Endometrial microvascular endothelial cells (primary cell): ENCODE data around the gene ATP6V1A. TPM values are rescaled to one million over a fixed set of nuclear protein-coding genes. Genes with fewer than 3 reads are reported as not detected.
"Not testable (repeated sequence)": the region's sequence is repeated elsewhere in the genome, so short reads cannot be mapped to it uniquely, and the experiment has no call there.

ENCODE experiments used
- in situ Hi-C: cut with HindIII; loops from 2 replicates; pipeline ENCODE4 v1.10.0; 2017; ENCODE audit warnings: low sequenced_read_pairs, low pct_unique_long_range_greater_than_20kb; ENCODE audit errors: inconsistent ontology term
- total RNA-seq: library from RNA; depleted of rRNA; stranded (reverse); fragments of >200 nt; gene quantifications from one replicate; pipeline ENCODE4 v1.2.3, GENCODE V29; 2015; ENCODE audit errors: inconsistent ontology term

The ATP6V1A gene
- total RNA-seq, 1 donor from 2014 or later: 66.5 TPM

DNA sequence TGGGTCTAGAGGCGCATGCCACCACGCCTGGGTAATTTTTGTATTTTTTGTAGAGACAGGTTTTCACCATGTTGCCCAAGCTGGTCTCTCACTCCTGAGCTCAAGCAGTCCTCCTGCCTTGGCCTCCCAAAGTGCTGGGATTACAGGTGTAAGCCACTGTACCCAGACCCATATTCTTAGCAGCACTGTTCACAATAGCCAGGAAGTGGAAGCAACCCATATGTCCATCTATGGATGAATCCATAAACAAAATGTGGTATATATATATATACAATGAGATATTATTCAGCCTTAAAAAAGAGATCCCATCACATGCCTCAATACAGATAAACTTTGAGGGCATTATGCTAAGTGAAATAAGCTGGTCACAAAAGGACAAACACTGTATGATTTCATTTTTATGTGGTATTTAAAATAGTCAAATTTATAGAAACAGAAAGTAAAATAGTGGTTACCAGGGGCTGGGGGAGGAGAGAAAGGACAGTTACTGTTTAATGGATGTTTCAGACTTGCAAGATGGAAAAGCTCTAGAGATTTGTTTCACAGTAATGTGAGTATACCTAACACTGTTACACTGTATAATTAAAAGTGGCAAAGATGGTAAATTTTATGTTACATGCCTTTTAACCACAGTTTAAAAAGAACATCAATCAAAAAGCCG lies 56.1 kb downstream of the ATP6V1A start:
- in situ Hi-C loops: no loop called here

DNA sequence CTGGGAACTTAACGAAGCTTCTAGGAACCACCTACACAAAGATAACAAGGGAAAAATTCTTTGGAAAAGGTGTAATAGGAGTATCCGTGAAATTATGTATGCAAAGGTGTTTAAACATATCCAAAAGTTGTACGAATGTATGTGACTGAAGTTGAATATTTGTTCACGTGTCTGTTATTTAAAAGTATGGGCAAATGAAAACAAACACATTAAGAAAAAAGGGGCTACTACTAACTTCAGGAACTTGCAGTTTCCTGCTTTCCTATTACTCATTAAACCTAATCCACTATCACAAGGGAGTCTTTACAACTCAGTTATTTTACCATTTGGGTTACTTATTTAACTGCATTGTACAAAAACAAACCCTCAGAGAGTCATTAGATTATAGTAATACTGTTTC lies 57.8 kb downstream of the ATP6V1A start:
- in situ Hi-C loops: no loop called here

DNA sequence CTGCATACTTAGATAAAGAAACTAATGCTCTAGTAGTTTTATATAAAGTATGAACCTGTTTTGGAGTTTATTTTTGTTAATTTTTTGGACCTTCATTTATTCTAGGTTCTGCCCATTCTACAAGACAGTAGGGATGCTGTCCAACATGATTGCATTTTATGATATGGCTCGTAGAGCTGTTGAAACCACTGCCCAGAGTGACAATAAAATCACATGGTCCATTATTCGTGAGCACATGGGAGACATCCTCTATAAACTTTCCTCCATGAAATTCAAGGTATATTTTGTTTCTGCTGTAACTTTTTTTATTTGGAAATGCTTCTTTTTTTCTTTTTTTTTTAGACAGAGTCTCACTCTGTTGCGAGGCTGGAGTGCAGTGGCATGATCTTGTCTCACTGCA lies 58.4 kb downstream of the ATP6V1A start:
- in situ Hi-C loops: no loop called here

DNA sequence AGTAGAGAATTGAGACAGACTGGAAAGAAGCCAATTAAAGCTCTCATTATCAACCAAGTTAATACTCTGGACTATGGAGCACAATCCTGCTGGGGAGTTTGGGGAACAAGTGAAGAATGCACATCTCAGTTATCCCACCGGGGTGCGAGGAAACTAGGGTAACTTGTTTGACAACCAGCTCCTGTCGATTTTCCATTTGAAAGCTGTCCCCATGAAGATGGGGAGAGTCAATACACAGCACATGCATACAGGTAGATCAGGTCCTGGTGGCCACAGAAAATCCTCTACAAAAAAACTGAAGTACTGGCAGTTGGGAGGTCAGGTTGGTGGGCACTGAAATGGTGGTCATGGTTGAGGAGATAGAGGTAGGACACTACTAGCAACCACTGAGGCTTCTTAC lies 66.0 kb downstream of the ATP6V1A start:
- in situ Hi-C loops: no loop called here

DNA sequence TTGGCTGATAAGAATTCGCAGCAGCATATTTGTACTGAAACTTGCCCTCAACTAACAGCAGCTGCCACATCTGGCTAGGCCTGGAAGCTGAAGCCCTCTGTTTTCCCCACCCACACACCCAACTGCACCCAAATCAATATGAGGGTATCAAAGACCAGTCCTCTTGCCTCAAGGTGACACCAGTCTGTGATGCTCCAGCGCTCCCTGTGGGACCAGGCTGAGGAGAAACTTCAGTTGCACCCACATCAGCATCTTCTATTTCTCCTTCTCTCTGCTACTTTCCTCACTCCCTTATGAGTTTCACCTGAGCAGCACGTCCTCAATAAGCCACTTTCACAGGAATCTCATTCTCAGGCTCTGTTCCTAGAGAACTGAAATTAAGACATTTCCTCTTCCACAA lies 73.0 kb downstream of the ATP6V1A start:
- in situ Hi-C loops: no loop called here

DNA sequence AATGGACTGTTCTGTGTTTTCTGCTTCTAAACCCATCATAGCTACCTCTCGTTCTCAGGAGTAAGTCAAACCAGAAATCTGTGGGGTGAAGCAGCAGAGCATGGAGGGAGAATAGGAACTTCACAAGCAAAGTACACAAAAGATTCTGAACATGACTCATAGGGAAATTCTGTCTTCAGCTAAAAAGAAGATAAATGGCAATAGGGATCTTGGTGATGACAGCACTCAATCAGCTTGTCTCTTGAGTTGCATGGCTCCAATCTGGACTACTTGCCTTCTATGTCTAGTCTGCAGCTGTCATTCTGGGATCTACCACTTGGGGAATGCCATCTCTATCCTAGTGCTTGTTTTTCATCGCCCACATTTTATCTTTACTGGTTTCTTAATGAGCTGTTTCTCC lies 78.3 kb downstream of the ATP6V1A start:
- in situ Hi-C loops: no loop called here

DNA sequence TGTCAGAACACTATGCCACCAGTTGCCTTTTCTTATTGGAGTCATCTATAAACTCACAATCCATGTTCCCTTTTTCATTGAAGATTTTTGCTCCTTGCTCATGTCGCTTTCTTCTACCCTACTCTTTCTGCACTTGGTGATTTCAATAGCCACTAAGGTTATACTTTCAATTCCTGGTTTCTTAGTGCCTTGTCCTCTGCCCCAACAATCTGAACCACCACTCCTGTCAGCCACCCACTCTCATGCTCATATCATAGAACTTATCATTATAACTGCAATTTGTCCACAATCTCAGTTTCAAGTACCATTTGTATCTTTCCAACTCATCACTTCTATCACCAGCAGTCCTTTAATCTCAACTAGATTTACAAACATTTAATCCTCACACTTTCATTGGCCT lies 81.8 kb downstream of the ATP6V1A start:
- in situ Hi-C loops: no loop called here

DNA sequence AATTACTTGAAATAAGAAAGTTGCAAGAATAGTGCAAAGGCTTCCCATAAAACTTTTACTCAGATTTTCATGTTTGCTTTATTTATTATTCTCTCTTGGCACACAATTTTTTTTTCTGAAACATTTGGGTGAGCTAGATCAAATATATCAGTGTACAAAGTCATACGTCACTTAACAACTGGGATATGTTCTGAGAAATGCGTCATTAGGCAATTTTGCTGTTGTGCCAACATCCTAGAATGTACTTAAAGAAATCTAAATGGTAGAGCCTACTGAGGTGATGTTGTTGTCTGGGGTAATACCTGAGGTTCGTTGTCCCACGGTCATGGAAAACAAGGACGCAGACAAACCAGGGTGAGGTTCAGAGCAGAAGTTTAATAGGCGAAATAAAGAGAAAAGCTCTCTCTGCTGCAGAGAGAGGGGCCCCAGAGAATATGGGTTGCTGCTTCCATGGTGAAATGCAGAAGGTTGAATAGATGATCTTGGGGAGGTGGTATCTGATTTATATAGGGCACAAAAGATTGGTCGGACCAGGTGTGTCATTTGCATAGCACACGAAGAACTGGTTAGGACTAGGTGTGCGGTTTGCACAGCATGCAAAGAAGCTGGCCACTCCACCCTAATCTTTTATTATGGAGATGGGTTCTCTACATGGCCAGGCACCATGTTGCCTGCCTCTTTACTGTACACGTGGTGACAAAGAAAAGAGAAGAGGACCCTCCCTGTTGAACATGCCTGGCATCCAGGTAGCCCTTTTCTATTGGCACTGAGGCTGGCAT lies 82.9 kb downstream of the ATP6V1A start:
- in situ Hi-C loops: no loop called here

DNA sequence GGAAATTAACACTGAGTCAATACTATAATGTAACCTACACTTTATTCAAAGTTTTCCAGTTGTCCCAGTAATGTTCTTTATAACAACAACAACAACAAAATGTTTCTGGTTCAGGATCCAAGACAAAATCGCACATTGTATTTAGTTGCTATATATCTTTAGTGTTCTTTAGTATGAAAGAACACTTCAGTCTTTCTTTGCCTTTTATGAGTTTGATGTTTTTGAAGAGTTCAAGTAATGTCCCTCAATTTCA lies 84.2 kb downstream of the ATP6V1A start:
- in situ Hi-C loops: no loop called here

DNA sequence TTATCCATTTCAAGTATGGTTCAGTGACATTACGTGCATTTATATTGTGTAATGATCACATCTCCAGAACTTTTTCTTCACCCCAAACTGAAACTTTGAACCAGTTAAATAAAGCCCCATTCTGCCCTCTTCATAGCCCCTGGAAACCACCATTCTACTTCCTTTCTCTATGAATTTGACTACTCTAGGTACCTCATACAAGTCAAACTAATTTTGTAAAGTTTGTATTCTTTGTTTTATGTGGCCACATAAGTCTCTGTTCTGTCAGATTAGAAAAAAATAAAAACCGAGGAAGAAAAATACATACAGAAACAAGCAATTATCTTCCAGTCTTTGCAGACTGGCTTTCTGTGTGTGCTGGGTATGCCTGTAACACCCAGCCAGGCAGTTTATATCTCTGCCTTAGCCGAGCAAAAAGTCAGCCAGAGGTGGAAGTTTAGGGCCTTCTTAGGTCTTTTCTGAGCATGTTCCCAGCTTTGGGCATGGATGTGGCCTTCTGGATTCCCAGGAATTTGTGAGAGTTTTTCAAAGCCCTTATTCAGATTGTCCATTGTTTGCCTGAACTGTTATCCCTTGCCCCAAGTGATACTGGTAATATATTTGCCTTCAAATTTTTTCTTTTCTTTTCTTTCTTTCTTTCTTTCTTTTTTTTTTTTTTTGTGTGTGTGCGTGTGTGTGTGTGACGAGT lies 85.8 kb downstream of the ATP6V1A start:
- in situ Hi-C loops: no loop called here

DNA sequence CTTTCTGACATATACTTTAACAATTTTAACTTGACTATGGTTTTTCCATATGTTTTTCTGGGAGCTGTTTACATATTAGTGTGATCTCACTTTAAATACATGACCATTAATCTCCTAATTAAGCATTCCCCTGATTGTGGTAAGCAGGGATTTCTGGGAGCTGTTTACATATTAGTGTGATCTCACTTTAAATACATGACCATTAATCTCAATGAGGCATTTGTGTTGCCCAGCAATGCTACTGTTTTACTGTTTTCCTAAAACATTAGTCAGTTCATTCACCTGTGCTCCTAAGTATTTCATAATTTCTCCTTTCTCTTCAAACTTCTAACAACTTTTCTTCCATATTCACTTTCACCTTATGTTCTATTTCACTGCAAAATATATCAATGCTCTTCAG lies 88.1 kb downstream of the ATP6V1A start:
- in situ Hi-C loops: no loop called here

DNA sequence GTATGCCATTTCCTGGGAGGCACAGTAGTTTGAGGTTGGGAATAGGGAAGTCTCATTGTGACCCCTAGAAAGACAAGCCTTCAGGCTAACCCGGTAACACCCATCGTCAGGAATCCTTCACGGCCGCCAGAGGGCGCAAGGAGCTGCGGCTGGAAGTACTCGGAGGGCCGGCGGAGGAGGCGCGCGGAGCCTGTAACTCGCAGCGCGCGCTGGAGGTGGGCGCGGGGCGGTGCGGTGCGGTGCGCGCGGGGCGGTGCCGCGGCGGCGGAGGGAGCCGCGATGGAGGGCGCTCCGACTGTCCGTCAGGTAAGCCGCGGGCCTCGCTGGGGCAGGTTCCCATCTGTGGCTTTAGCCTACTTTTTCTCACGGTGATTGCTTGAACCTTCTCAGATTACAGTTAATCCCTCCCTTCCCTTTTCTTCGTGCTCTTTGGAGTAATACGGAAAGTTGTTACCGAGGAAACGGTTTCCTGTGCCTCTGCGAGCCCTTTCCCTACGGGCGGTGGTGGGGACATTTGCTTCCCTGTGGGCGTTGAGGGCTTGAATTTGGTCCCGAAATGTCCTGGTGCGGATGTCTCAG lies 91.9 kb downstream of the ATP6V1A start, which contains the start of gene GRAMD1C:
Gene GRAMD1C, plus strand, starts transcription at position 158 of the 579 bp plus-strand sequence. Its CDS starts 122 bp downstream, at position 280.
- in situ Hi-C loops: no loop called here

DNA sequence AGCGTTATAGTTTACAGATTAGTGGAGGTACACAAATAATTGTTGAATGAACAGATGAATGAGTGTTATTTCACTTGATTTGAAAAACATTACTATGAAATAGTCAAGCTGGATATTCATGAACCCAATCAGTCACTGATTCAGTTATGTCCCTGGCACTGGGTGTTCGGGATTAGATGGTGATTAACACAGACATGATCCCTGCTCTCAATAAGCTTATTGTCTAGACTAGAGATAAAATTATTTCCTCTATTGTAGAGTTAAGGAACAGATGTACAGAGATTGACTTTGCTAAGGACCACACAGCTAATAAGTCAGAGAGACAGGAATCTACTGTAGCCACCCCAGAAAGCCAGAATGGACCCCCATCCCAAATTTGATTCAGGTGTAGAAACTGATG lies 92.7 kb downstream of the ATP6V1A start:
- in situ Hi-C loops: no loop called here

DNA sequence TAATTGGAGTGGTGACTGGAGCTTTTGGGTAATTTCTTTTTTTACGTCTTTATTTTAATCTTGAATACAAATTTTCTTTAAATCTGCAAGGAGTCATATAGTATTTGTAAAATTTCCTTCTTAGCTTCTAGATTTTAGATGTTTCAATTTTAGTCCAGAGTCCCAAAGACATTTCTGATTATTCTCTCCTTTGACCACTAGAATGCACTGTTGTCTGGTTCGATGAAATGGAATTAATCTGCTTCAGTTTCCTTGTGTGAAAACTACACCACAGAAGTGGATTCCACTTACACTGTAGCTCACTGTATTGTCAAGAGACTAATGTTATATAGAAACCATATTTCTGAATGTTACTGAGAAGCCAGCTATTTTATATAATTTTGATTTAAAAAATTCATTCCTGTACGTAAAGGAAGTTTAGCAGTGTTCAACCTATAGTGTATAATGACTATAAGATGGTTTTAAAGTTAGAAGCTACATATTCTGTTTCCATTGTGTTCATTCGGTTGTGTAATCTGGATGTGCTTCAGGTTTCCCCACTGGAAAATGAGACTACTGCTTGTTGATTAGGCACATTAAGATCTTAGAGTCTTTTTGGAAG lies 97.9 kb downstream of the ATP6V1A start:
- in situ Hi-C loops: no loop called here

DNA sequence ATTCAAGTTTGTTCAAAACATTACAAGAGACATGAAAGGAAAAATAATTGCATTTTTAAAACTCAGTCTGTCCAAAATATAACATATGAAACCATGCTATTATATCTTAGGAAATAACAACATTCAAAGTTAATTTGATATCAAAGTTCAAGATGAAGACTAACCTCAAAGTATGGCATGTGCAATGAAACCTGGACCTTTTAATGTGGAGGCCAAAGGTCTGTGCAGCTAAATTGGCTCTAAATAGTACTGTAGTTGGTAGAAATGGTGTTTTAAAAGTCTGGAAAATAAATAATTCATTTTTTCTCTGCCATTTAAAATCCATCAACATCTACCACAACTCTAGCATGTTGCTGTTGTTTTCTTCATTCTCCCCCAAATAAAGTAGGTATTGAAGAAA lies 100.4 kb downstream of the ATP6V1A start:
- in situ Hi-C loops: no loop called here

DNA sequence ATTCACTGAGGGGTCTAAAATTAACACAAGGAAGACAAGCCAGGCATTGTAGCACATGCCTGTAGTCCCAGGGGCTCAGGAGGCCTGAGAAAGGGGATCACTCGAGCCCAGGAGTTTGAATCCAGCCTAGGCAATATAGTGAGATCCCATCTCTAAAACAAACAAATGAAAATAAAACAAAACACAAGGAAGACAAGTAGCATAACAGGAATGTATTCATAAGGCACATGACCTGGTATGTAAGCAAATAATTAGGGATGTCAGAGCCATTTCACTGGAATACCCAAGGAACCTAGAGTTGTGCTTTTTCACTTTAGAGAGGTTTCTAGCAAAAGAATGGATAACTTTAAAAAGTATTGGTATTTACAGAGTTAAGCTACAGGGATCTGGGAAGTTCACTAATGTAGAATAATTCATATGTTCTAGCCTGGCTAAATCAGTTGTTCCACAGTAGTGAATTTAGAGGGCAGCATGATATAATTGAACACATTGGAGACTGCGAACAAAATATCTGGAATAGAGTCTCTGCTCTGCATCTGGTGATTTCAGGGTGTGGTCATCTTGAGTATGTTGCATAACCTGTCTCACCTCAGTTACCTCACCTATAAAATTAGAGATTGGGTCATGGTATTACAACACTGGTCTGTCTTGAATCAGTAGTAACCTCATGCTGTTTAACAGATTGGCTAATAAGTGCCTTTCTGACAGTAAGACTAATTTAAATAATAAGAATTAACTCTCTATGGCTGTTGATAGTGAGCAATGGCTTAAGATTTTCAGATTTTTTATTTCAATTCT lies 101.0 kb downstream of the ATP6V1A start:
- in situ Hi-C loops: no loop called here

DNA sequence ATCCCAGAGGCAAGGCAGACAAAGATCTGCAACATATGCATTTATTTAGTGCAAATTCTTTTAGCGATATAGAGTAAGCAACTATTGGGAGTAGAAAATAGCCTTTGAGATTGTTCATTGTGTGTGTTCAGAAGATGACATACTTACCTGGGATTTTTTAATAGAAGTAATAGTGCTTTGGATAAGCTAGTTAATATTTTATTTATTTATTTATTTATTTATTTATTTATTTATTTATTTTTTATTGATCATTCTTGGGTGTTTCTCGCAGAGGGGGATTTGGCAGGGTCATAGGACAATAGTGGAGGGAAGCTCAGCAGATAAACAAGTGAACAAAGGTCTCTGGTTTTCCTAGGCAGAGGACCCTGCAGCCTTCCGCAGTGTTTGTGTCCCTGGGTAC lies 102.2 kb downstream of the ATP6V1A start:
- in situ Hi-C loops: not testable (repeated sequence)

DNA sequence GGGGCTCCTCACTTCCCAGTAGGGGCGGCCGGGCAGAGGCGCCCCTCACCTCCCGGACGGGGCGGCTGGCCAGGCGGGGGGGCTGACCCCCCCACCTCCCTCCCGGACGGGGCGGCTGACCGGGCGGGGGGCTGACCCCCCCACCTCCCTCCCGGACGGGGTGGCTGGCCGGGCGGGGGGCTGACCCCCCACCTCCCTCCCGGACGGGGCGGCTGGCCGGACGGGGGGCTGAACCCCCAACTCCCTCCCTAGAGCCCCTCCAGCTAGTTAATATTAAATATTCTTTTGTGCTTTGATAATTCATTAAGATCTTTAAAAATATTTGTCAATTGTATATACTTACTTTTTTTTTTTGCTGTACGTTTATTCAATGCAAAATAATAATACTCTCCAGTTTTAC lies 103.0 kb downstream of the ATP6V1A start:
- in situ Hi-C loops: not testable (repeated sequence)

DNA sequence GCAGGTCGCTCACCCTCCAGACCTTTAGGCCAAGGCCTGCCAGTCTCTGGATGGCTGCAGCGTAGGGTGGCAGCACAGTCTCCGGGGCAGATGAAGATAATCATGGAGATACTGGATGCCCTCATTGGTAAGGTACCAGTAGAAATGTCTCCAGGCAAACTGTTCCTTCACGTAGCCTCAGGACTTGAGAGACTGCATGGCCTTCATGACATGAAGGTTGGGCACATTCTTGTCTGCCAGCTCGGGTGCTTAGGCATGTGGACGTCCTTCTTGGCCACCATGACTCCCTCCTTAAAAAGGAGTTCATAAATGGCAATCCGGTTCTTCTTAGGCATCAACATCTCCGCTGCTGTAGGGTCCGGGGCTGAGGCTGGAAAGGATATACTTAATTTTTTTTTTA lies 103.6 kb downstream of the ATP6V1A start:
- in situ Hi-C loops: not testable (repeated sequence)
